Activated CD8-positive, alpha-beta T cell treated with anti-CD3 and anti-CD28 coated beads for 36 hours (primary cell): ENCODE data around the gene DNASE1L3. TPM values are rescaled to one million over a fixed set of nuclear protein-coding genes. Genes with fewer than 3 reads are reported as not detected.

Source experiments
- ATAC-seq: fragments of 200-7000 bp; cut with Tn5 transposase; one replicate; pipeline ENCODE4 v1.10.0; 2021; ENCODE audit warnings: mild to moderate bottlenecking, moderate library complexity
- CTCF ChIA-PET: fragments of 350-600 bp; sonication (Branson Sonifier 250); formaldehyde crosslinking; loops from one replicate; lab custom pipeline; 2021; ENCODE audit warnings: antibody characterized with exemption; lab: Charles Lee
- POLR2A ChIA-PET: fragments of 350-600 bp; sonication (Branson Sonifier 250); formaldehyde crosslinking; loops from one replicate; lab custom pipeline; 2021; ENCODE audit warnings: antibody characterized with exemption; lab: Charles Lee
- DNase-seq: peaks from one replicate; pipeline ENCODE4 v3.0.0-alpha.2; 2020
- H3K27ac Mint-ChIP-seq: one replicate; pipeline ENCODE4 v1.8.0; 2021; ENCODE audit warnings: mild to moderate bottlenecking, mixed read lengths
- H3K27me3 Mint-ChIP-seq: one replicate; pipeline ENCODE4 v1.8.0; 2021; ENCODE audit warnings: mixed read lengths
- H3K36me3 Mint-ChIP-seq: one replicate; pipeline ENCODE4 v1.8.0; 2021; ENCODE audit warnings: low read depth, mixed read lengths
- H3K4me1 Mint-ChIP-seq: one replicate; pipeline ENCODE4 v1.8.0; 2021; ENCODE audit warnings: low read depth, mixed read lengths
- H3K4me3 Mint-ChIP-seq: one replicate; pipeline ENCODE4 v1.8.0; 2021; ENCODE audit warnings: mild to moderate bottlenecking, moderate library complexity, mixed read lengths
- H3K9me3 Mint-ChIP-seq: one replicate; pipeline ENCODE4 v1.8.0; 2021; ENCODE audit warnings: mixed read lengths
- intact Hi-C: fragments of 100-400 bp; cut with micrococcal nuclease; formaldehyde crosslinking; loops from one replicate; pipeline ENCODE4 v1.10.0; 2022
- total RNA-seq, 2 experiments: library from RNA; stranded (reverse); gene quantifications; one replicate each; pipeline ENCODE4 v1.2.3, GENCODE V29; 2021
- TF ChIP-seq, protein P1 (sequence below): fragments of 200-600 bp; IDR thresholded peaks from one replicate; pipeline ENCODE4 v1.8.0; 2022; ENCODE audit warnings: antibody characterized with exemption, mild to moderate bottlenecking

DNASE1L3 gene
- total RNA-seq, 2 experiments from 2014 or later, result not detected

DNA sequence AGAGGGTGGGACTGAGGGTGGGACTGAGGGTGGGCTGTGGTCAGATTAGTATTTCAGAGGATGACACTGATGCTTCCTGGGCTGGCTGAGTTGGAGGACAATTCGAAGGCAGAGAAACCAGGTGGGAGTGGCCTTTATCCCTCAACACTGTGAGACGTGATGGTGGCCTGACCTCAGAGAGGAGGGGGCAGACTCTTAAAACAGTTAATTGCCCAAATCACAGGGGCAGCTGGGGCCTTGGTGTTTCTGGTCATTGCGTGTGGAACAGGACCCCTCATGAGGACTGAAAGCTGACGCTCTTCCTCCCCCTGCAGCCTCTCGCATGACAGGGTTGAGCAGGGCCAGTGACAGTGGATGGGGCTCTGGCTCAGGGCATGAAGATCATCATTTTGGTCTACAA is 18.7 kb downstream of the DNASE1L3 start:
- Mint-ChIP-seq H3K4me1 (peaks cover 3% of the 10 kb centered on the region), H3K36me3 (no peaks in the 10 kb centered on the region), H3K27ac (no peak overlapping the region), H3K9me3 (no peaks in the 10 kb centered on the region), H3K27me3 (no peaks in the 10 kb centered on the region), H3K4me3 (no peak overlapping the region)
- DNase-seq (no peak), ATAC-seq (no peak)
- TF ChIP-seq, protein P1, sequence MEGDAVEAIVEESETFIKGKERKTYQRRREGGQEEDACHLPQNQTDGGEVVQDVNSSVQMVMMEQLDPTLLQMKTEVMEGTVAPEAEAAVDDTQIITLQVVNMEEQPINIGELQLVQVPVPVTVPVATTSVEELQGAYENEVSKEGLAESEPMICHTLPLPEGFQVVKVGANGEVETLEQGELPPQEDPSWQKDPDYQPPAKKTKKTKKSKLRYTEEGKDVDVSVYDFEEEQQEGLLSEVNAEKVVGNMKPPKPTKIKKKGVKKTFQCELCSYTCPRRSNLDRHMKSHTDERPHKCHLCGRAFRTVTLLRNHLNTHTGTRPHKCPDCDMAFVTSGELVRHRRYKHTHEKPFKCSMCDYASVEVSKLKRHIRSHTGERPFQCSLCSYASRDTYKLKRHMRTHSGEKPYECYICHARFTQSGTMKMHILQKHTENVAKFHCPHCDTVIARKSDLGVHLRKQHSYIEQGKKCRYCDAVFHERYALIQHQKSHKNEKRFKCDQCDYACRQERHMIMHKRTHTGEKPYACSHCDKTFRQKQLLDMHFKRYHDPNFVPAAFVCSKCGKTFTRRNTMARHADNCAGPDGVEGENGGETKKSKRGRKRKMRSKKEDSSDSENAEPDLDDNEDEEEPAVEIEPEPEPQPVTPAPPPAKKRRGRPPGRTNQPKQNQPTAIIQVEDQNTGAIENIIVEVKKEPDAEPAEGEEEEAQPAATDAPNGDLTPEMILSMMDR, result no peak
- POLR2A ChIA-PET, result no interaction called here
- CTCF ChIA-PET, result interaction anchor here (1.6 to 16.9 kb wide), 2 partner anchors 24 to 25 kb away, joined by 6 to 264 read pairs; no protein-coding TSS in a partner anchor
- intact Hi-C loops, result no loop called here

DNA sequence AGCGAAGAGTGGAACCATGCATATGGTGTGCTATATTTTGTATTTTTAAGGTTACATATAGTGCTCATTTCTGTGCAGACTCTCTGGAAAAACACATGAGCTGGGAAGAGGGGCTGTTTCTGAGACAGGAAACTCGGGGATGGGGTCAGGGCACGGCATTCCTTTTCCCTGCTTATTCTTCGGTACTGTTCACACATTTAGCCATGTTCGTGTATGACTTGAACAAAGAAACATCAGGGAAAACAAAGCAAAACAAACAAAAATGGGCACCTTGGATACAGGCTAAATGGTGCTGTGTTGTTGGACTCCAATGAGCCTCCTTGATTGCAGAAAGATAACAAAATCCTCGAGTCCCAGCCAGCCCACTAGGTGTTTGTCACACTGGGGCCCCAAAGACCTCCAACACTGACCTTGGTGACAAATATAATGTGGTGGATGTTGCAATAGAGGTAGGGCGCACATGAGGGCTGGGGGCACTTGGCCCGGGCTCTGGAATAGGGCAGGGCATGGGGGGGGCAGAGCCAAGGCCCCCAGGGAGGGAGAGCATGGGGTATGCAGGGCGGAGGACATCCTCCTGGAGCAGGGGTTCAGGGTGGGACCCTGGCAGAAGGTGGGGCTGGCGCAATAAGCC is 19.3 kb downstream of the DNASE1L3 start:
- CTCF ChIA-PET, result interaction anchor here (0.6 to 16.9 kb wide), 3 partner anchors 24 to 116 kb away, joined by 3 to 264 read pairs (median 47); partner anchors contain the start of genes HTD2 and RPP14
- POLR2A ChIA-PET, result no interaction called here
- H3K27ac Mint-ChIP-seq, result no peak overlapping the region
- H3K4me3 Mint-ChIP-seq, result no peak overlapping the region
- H3K36me3 Mint-ChIP-seq, result no peaks in the 10 kb centered on the region
- TF ChIP-seq, protein P1, result no peak
- DNase-seq (no peak), ATAC-seq (no peak)
- H3K4me1 Mint-ChIP-seq, result peaks cover under 1% of the 10 kb centered on the region
- H3K27me3 Mint-ChIP-seq, result no peaks in the 10 kb centered on the region
- no peaks in the 10 kb centered on the region for H3K9me3 Mint-ChIP-seq
- intact Hi-C loops, result no loop called here

DNA sequence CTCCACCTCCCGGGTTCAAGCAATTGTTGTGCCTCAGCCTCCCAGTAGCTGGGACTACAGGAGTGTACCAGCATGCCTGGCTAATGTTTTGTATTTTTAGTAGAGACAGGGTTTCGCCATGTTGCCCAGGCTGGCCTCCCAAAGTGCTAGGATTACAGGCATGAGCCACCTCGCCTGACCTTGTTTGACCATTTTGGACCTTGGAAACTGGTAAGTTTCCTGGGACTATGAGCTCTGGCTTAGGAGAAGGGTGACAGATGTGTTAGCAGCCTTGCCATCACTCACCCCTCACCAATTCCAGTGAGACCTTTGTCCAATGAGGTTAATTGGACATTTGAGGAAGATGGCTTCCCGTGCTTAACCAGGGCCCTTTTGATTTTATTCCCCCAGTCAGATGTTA is 19.9 kb downstream of the DNASE1L3 start:
- ChIA-PET POLR2A (interaction anchor here (1.1 kb wide), 1 partner anchor 115 kb away, joined by 3 read pairs; the partner anchor contains the start of genes HTD2 and RPP14), CTCF (interaction anchor here (0.6 to 16.9 kb wide), 5 partner anchors 10 to 116 kb away, joined by 3 to 264 read pairs (median 45); partner anchors contain the start of genes HTD2 and RPP14)
- Mint-ChIP-seq H3K36me3 (no peaks in the 10 kb centered on the region), H3K27me3 (no peaks in the 10 kb centered on the region), H3K9me3 (no peaks in the 10 kb centered on the region), H3K4me1 (no peaks in the 10 kb centered on the region), H3K27ac (no peak overlapping the region), H3K4me3 (no peak overlapping the region)
- ATAC-seq, result no peak
- intact Hi-C loops, result no loop called here
- DNase-seq, result no peak
- TF ChIP-seq, protein P1, result no peak

DNA sequence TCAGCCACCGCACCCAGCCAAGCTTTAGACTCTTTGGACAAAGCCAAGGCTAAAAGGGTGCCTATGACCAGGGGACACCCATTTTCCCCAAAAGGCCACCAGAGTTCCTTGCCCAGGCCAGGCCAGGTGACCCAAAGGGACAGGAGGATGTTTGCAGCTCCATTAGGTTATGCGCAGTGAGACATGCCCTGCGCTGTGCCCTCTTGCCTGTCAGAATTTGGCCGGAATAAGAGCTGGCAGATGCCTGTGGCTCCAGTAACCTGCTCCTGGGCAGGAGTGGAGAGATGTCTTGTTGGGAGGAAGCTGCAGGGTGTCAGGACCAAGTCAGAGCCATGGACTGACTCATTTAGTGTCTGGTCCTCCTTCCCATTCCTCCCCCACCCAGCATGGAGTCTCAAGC is 20.5 kb downstream of the DNASE1L3 start:
- intact Hi-C loops, result no loop called here
- no peaks in the 10 kb centered on the region for H3K27me3 Mint-ChIP-seq
- CTCF ChIA-PET, result interaction anchor here (3.3 to 16.9 kb wide), 4 partner anchors 11 to 117 kb away, joined by 30 to 264 read pairs (median 46); partner anchors contain the start of genes HTD2 and RPP14
- H3K27ac Mint-ChIP-seq, result no peak overlapping the region
- ATAC-seq (no peak), DNase-seq (no peak)
- TF ChIP-seq, protein P1, result no peak
- H3K4me1 Mint-ChIP-seq, result no peaks in the 10 kb centered on the region
- no peaks in the 10 kb centered on the region for H3K36me3 Mint-ChIP-seq
- H3K4me3 Mint-ChIP-seq, result no peak overlapping the region
- POLR2A ChIA-PET, result interaction anchor here (1.1 kb wide), 1 partner anchor 115 kb away, joined by 3 read pairs; the partner anchor contains the start of genes HTD2 and RPP14
- no peaks in the 10 kb centered on the region for H3K9me3 Mint-ChIP-seq

DNA sequence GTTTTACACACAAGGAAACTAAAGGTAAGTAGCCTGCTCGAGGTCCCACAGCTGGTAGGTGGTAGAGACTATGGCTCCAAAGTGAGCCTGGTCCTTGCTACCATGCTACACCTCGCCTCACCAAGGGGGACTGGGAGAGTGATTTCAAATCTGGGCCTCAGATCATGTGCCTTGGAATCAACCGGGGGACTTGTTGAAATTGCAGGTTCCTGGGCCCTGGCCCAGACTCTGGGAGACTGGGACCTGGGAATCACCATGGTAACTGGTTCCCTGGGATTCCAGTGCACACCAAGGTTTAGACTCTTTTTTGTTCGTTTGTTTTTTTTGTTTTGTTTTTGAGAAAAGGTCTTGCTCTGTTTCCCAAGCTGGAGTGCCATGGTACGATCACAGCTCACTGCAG is 21.1 kb downstream of the DNASE1L3 start:
- CTCF ChIA-PET, result interaction anchor here (2.1 to 16.9 kb wide), 7 partner anchors 11 to 117 kb away, joined by 8 to 264 read pairs (median 35); partner anchors contain the start of genes HTD2 and RPP14
- Mint-ChIP-seq H3K27ac (no peak overlapping the region), H3K27me3 (no peaks in the 10 kb centered on the region), H3K9me3 (no peaks in the 10 kb centered on the region), H3K36me3 (no peaks in the 10 kb centered on the region), H3K4me1 (no peaks in the 10 kb centered on the region), H3K4me3 (no peak overlapping the region)
- TF ChIP-seq, protein P1, result no peak
- POLR2A ChIA-PET, result interaction anchor here (1.1 kb wide), 1 partner anchor 116 kb away, joined by 3 read pairs; the partner anchor contains the start of genes HTD2 and RPP14
- DNase-seq (no peak), ATAC-seq (no peak)
- intact Hi-C loops, result loop anchor here (2.0 to 10.0 kb wide), 3 partner anchors 27 to 225 kb away; no protein-coding TSS in a partner anchor
